Astrocyte of the hippocampus (primary cell): ENCODE data around the gene CAPN3.
A peak's percentile ranks its signal among the peaks of the same experiment; 100 is the strongest.
"Not testable (repeated sequence)": the region's sequence is repeated elsewhere in the genome, so short reads cannot be mapped to it uniquely, and the experiment has no call there.

Source experiments
- DNase-seq: peaks from one replicate; pipeline ENCODE4 v3.0.0; 2011; ENCODE audit warnings: low read depth, low spot score

Gene CAPN3

GRCh38 chr15:42359249-42359648, at the start of gene CAPN3:
Gene CAPN3, plus strand, starts transcription at chr15:42359501. Its CDS starts 305 bp downstream, at chr15:42359806.
- DNase-seq, result no peak

DNA sequence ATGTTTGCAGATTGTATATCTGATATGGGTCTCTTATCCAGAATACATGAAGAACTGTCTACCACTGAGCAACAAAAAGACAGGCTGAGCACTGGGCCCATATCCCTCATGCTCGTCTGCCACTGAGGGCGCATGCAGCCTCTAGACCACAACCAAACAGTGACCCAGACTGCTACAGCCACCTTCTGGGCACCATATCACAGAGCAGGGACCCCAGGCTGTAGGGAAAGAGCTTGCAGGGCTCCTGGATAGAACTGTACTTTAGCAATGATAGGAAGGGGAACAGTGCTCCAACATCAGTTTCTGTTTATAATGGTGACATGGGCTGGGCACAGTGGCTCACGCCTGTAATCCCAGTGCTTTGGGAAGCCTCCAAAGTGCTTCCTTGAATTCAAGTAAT, 45.8 kb upstream of the CAPN3 start:
- no peak for DNase-seq

DNA sequence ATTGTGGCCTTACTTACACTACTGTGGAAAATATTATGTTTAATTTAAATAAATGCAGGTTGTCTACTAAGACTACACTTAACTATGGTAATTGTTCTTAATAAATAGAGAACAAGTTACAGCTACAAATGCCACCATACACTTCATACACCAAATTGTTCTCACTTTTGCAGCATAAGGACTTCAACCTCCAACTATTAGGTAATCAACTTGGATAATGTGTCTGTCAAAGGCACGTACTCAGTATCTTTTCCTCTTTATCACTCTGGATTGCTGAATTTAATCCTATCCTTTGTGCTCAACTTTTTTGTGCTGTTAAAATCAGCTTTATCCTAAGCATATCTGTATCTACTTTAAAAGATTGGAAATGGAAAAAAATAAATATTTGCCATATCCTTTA, 44.5 kb upstream of the CAPN3 start:
- DNase-seq, result no peak

- no peak for DNase-seq
Measured at GRCh38 chr15:42315521-42315920, 43.8 kb upstream of the CAPN3 start.

DNA sequence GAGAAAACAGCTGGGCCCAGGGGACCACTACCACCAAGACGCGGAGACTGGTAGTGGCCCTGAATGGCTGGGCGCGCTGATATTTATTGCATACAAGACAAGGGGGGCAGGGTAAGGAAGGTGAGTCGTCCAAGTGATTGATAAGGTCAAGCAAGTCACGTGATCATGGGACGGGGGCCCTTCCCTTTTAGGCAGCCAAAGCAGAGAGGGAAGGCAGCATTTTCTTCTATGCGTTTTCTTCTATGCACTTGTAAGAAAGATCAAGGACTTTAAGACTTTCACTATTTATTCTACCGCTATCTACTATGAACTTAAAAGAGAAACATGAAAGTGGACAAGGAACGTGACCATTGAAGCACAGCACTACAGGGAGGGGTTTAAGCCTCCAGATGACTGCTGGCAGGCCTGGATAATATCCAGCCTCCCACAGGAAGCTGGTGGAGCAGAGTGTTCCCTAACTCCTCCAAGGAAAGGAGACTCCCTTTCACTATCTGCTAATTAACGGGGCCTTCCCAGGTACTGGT, 43.0 kb upstream of the CAPN3 start:
- not testable (repeated sequence) for DNase-seq

DNA sequence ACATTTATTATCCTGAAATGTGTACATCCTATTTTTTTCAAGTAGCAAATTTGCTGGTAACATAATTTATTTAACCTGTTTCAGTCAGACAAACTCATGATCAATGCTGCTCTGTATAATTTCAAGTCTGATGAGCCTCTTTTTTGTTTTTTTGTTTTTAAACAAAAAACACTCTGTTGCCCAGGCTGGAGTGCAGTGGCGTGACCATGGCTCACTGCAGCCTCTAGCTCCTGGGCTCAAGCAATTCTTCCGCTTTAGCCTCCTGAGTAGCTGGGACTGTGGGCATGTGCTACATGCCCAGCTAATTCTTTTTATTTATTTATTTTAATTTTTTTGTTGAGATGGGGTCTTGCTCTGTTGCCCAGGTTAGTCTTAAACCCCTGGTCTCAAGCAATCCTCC, 40.1 kb upstream of the CAPN3 start:
- DNase-seq, result no peak

DNA sequence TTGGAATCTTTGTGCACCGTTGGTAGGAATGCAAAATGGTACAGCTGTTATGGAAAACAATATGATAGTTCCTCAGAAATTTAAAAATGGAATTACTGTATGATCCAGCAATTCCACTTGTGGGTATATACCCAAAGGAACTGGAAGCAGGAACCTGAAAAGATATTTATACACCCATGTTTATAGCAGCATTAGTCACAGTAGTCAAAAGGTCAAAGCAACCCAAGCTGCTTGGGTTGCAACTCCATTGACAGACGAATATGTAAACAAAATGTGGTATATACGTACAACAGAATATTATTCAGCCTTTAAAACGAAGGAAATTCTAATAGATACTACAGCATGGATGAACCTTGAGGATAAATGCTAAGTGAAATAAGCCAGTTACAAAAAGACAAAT, 35.0 kb upstream of the CAPN3 start:
- DNase-seq, result no peak

- no peak for DNase-seq
Measured at GRCh38 chr15:42329161-42329560, 30.1 kb upstream of the CAPN3 start.

DNA sequence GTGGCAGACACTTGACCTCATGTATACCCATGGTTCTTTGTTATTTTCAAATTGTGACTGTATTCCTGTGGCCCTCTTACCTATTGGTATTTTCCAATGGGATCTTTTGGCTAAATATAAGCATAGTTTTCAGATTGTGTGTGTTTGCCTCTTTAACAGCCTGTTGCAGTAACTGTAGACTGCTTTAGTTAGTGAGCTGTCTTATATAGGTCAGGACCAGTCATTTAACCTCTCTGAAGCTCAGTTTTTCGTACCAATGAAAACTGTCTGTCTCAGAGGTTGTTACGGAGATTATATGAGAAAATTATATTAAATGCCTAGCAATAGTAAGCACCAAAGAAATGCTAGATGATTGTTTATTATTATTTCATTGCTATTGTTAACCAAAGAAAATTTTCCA, 29.3 kb upstream of the CAPN3 start:
- no peak for DNase-seq

- no peak for DNase-seq
Measured at GRCh38 chr15:42331235-42331634, 28.1 kb upstream of the CAPN3 start.

- no peak for DNase-seq
Measured at GRCh38 chr15:42332331-42332730, 27.0 kb upstream of the CAPN3 start.

- no peak for DNase-seq
Measured at GRCh38 chr15:42335074-42335473, 24.2 kb upstream of the CAPN3 start.

DNA sequence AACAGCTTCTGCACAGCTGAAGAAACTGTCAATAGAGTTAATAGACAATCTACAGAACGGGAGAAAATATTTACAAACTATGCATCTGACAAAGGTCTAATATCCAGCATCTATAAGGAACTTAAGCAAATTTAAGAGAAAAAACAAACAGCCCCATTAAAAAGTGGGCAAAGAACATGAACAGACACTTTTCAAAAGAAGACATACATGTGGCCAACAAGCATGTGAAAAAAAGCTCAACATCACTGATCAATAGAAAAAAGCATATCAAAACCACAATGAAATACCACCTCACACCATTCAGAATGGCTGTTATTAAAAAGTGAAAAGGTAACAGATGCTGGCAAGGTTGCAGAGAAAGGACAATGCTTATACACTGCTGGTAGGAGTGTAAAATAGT, 22.7 kb upstream of the CAPN3 start:
- DNase-seq, result not testable (repeated sequence)

DNA sequence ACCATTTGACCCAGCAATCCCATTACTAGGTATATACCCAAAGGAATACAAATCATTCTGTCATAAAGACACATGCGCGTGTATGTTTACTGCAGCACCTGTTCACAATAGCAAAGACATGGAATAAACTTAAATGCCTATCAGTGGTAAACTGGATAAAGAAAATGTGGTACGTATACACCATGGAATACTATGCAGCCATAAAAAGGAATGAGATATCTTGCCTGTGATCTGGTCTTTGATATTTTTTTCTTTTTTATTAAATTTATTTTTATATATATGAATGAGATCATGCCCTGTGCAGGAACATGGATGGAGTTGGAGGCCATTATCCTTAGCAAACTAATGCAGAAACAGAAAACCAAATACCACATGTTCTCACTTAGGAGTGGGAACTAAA, 22.2 kb upstream of the CAPN3 start:
- not testable (repeated sequence) for DNase-seq

GRCh38 chr15:42338500-42338899, 20.8 kb upstream of the CAPN3 start:
- DNase-seq, result no peak

DNA sequence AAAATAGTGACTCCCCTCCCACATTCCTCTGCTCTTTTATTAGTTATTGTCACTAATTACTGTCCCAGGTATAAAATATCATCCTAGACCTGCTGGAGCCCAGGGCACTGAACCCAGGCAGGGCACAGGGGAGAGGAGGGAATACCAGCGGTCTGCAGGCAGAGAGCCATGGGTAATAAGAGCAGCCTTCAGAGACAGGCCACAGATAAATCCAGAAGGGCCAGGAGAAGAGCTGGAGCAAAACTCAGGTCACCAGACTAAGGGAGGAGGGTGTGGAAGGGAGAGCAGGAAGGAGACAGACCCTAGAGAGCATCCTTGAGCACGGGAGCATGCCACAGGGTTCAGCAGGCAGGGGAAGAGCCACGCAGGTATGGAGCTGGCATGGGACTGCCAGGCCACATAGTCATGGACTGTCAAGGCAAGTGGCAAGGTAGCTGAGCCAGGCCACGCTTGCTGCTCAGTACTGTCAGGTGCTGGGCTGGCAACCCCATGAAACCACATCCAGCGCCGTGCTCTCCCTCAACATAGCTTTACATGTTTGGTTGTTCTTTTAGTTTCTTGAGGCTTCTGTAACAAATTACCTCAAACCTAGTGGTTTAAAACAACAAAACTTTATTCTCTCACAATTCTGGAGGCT, 15.6 kb upstream of the CAPN3 start:
- no peak for DNase-seq

DNA sequence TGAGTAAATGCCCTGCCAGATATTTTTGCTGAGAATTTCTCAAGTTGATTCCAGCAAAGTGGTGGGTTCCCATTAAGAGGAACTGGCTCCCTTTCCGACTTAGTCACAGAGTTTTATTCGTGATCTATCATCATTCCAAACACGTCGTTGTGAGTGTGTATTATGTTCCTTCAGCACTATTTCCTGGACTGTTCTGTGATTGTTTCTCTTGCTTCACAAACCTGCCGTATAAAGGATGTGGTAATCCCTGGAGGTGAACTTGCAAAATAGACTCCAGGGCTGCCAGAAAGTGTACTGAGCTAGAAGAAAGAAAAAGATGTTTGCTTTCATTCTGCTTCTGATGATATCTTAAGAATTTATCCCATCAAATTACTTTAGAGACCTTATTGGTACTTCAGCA, 14.5 kb upstream of the CAPN3 start:
- DNase-seq, result peak; percentile 65

GRCh38 chr15:42345504-42345903, 13.8 kb upstream of the CAPN3 start:
- no peak for DNase-seq

DNA sequence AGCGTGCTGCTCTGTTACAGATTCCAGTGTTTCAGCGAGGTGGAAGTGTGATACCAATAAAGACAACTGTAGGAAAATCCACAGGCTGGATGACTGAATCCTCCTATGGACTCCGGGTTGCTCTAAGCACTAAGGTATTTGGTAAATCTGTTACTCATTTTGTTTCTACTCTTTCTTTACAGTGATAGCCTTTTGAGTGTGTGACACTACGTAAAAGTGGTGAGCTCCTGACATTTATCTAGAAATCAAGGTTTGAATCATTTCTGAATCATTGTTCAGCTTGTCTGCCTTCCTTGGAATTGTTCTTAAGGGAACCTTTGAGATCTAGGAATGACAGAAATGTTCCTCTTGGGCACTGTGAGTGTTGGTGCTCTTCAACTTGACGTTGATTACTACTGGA, 11.2 kb upstream of the CAPN3 start:
- peak; percentile 51 for DNase-seq

DNA sequence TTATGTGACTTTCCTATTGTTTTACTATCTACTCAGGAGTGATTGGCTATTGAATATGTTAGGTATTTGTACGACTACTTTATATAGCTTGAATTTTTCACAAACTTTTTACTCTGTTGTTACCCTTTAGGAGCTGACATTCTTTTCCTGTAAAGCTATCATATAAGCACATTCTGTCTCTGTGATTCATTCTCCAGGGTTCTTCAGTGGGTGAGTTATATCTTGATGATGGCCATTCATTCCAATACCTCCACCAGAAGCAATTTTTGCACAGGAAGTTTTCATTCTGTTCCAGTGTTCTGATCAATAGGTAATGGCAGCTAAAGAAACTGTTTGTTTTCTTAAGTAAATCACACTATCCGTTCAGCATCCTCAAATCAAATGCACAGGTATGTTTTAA, 10.1 kb upstream of the CAPN3 start:
- peak; percentile 21 for DNase-seq

DNA sequence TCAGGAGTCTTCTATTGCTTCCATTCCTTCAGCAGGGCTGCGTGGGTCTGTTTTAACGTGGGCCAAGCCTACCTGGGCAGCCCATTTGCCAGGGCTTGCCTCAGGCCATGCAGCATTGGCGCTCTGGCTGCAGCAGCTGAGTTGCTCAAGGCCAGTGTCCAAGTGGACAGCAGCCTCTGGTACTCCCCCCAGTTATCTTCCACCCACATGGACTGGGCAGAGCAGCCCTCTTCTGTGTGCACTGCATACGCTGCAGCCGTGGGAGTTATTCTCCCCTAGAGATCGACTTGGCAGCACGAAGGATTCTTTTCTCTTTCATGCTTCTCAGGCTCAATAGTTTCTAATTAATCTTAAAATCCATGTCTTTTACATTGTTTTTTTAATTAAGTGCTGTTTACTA, 6.9 kb upstream of the CAPN3 start:
- DNase-seq, result no peak

- DNase-seq, result no peak
Measured at GRCh38 chr15:42353061-42353460, 6.2 kb upstream of the CAPN3 start.

- DNase-seq, result no peak
Measured at GRCh38 chr15:42354824-42355223, 4.5 kb upstream of the CAPN3 start.

DNA sequence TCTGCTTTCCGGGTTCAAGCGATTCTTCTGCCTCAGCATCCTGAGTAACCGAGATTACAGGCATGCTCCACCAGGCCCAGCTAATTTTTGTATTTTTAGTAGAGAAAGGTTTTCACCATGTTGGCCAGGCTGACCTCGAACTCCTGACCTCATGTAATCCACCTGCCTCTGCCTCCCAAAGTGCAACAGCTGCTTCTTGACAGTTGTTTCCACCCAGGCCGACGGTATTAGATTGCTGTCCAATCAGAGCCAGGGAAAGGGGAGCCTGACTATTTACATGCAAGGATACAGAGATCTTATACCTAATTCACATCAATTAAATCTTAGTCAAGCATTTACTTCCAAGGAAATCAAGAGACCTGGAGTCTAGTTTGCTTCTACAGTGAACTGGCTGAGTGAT, 4.0 kb upstream of the CAPN3 start:
- DNase-seq, result no peak
